ENCODE data around the gene SIGLEC7.

Gene SIGLEC7

GRCh38 chr19:51119611-51120010, 22.5 kb upstream of the SIGLEC7 start:
- no peak for DNase-seq

GRCh38 chr19:51120160-51120559, 21.9 kb upstream of the SIGLEC7 start:
- DNase-seq: no peak

- no peak for DNase-seq
Observed at GRCh38 chr19:51121257-51121656, 20.8 kb upstream of the SIGLEC7 start.

GRCh38 chr19:51122112-51122981, 19.8 kb upstream of the SIGLEC7 start:
- no peak for DNase-seq

GRCh38 chr19:51123381-51123800, 18.7 kb upstream of the SIGLEC7 start:
- no peak for DNase-seq

- no peak for DNase-seq
Observed at GRCh38 chr19:51123802-51124201, 18.3 kb upstream of the SIGLEC7 start.

- no peak for DNase-seq
Observed at GRCh38 chr19:51124216-51124615, 17.9 kb upstream of the SIGLEC7 start.

GRCh38 chr19:51124729-51125128, 17.4 kb upstream of the SIGLEC7 start, which contains the start of gene SIGLEC9:
TSS of gene SIGLEC9 (plus strand) at chr19:51124906. CDS start at chr19:51124975, 69 bp downstream.
- no peak for DNase-seq

GRCh38 chr19:51125421-51126075, 16.6 kb upstream of the SIGLEC7 start:
- no peak for DNase-seq

- DNase-seq: no peak
Observed at GRCh38 chr19:51127032-51127431, 15.1 kb upstream of the SIGLEC7 start.

GRCh38 chr19:51127755-51128154, 14.3 kb upstream of the SIGLEC7 start:
- DNase-seq: no peak

GRCh38 chr19:51128227-51128626, 13.9 kb upstream of the SIGLEC7 start:
- no peak for DNase-seq

GRCh38 chr19:51129716-51130115, 12.4 kb upstream of the SIGLEC7 start:
- DNase-seq: no peak

GRCh38 chr19:51131780-51132680, 10.1 kb upstream of the SIGLEC7 start:
- DNase-seq: no peak

GRCh38 chr19:51135004-51135403, 7.1 kb upstream of the SIGLEC7 start:
- DNase-seq: no peak

GRCh38 chr19:51135986-51136762, 5.9 kb upstream of the SIGLEC7 start:
- DNase-seq: no peak

GRCh38 chr19:51136851-51137551, 5.1 kb upstream of the SIGLEC7 start:
- DNase-seq: no peak

GRCh38 chr19:51137792-51138425, 4.2 kb upstream of the SIGLEC7 start:
- DNase-seq: no peak

GRCh38 chr19:51138549-51138979, 3.5 kb upstream of the SIGLEC7 start:
- DNase-seq: no peak

- no peak for DNase-seq
Observed at GRCh38 chr19:51139299-51140014, 2.6 kb upstream of the SIGLEC7 start.

All from 8988T (cell line).